GM18519 (cell line): ENCODE measurements around the gene BTBD7.

Experiments
- ATAC-seq: cut with Tn5 transposase; IDR thresholded peaks from one replicate; pipeline ENCODE4 v1.9.1; 2021; ENCODE audit warnings: mild to moderate bottlenecking, moderate library complexity; ENCODE audit not compliant: unreplicated experiment, low FRiP score

Gene BTBD7

DNA sequence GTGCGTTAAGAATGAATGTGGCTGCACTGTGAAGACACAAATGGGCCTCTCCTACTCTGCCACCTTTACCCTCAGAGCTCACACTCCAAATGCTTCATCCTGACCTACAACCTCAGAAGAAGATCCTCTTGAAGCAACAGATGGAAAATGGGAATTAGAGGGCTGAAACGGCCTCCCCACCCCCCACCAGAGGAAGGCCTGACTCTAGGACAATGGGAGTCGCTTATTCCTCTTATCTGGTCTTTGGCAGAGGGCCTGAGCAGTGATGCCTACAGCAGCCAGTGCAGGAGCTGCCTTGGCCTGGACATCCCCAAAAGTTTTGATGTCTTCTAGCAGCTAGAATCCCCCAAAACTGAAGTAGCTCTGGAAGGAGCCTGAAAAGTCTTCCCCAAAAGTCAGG lies 29.2 kb downstream of the BTBD7 start:
- ATAC-seq: no peak

DNA sequence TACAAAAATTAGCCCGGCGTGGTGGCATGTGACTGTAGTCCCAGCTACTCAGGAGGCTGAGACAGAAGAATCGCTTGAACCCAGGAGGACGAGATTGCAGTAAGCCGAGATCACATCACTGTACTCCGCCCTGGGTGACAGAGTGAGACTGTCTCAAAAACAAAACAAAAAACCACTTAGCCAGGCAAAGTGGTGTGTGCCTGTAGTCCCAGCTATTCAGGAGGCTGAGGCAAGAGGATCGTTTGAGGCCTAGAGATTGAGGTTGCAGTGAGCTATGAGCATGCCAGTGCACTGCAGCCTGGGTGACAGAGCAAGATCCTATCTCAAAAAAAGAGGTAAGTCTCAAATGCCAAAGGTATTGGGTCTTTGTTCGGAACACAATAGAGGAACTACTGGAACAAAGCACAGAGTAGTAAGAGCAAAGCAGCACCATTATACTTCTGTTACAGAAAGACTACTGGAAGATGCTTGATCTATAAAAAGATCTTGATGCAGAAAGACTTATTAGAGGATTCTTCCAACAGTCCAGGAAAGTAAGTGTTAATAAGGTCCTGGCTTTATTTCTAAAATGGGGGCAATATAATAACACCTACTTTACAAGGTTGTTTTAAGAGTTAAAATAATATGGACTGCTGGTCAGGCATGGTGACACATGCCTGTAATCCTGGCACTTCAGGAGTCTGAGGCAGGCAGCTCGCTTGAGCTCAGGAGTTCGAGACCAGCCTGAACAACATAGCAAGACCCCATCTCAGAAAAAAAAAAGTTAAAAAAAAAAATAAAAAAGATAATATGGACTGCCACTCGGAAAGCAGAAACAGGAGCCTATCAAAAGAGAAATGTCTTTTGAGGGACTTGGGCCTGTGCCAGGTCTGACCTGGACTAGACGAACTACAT lies 29.9 kb downstream of the BTBD7 start:
- ATAC-seq: no peak

DNA sequence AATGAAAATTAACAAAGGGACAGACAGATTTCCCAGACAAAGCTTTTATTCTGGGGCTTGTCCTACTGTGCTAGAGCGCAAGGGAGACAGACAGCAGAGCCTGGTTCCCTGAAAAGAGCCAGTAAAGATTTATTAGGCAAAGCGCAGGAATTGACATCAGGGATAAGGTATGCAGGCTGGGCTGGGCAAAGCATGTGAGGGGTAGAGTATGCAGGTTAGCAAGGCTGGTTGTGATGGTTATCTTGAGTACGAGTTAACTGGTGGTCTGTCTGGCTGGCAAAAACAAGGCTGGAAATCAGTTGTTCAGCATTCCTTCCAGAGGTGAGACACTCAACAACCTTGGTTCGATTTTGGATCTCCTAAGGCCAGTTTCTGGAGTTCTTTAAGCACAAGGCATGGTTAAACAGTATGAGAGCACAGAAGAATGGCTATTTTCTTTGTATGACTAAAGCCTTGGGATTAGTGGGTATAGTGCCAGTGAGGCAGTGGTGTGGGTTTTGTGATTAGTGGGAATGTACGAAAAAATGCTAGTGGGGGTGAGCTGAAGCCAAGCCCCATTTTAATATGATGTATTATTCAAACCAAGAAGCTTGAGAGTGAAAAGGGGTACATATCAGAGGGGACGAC lies 30.9 kb downstream of the BTBD7 start:
- no peak for ATAC-seq

DNA sequence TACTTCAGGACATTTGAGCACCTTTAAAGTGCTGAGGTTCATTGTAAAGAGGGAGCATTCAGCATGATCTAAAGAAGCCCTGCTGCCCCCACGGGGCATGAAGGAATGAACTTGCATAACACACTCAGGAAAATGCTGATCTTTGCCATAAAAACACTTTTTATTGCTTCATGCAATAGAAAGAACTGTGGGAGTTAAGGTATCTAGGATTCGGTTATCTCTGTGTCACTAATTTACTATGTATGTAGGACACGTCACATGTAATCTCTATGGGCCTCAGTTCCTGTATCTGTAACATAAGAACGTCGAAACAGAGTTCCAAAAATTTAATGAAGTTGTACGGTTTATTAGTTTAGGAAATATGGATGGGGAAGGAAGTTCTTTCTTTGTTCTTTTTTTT lies 33.0 kb downstream of the BTBD7 start:
- no peak for ATAC-seq

DNA sequence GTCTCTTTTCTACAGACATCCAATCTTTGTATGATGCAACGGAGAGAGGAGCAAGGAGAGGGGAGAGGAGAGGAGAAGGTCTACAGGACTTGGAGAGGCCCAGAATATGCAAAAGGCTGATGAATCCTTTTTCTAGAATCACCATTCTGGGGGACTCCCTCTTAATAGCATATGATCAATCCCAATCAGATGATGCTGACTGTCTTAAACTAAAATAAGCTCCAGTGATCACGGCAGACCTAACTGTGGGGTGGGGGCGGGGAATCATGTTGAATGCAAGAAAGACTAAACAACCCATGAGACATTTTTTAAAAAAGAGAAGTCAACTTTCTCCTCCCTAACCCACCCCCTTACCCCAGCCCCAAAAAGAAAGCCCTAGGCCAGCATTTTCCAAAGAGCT lies 33.4 kb downstream of the BTBD7 start:
- no peak for ATAC-seq

DNA sequence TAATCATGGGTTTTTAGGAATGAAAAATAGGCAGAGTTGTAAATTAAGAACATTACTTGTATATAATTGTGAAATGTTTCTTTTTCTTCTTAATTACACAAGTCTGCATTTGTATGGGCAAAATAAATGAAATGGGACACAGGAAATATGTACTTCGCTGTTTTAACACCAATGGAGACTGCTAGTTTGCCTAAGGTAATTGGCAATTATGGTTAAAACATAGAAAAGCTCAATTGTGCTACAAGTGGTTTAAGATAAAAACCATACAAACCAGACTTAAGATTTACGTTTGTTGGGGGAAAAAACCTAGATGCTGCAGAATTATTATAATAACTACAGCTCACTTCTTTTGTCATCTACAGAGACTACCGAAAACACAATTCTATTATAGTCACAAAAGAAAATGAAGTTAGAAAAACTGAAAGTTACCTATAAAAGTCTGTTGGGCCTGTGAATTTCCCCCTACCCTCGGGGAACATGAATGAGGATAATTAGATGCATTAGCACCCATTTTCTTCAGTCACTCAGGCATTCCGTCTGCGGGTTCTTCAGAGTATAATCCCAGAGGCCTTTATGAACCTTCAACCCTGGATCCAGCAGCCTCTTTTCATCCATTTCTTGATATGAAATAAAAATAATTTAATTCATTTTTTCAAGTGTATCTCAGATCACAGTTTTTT lies 37.2 kb downstream of the BTBD7 start:
- no peak for ATAC-seq

DNA sequence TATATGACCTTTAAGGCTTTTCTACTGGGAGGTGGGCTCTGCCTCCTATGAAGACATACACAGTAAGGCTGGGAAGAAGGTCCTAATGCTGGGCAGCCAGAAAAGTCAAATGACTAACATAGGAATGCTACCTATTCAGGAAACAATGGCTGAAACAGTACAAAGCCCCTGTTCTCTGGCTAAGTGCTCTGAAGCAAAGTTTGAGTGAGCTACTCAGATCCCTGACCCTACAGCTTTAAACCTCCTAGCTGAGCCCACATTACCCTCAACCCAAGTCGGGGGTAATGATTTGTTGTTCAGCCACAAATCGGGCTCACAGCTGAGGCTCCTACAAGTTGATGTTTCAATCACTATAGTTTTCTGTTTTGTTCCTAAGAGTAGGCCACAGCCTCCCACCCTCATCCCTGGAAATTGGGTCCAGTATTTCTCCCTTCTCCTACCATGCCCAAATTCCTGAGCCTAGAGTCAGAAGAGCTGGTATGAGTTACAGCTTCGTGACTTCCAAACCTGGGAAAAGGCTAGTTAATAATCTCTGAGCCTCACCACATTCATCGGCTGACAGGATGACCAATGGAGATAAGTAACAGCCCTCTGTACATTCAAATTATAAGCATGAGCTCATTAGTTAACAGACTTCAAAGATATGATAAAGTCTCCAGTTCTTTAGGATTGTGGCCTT lies 46.5 kb downstream of the BTBD7 start:
- ATAC-seq: no peak

DNA sequence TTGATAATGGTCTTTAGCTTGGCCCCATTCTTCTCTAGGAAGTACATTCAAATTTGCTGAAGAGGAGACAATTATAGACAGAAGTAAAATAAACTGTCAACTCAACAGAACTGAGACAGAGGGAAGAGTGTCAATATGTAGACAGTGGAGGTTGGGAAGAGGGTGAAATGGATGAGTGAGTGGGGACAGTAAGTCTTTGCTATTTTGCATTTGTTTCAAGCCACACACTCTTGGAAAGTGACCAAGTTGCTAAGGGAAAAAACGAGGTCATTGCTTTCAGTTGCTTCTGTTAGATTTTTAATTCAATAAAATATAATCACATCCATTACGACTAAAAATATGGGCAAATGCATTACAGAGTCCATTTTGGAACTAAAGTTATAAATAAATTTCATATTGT lies 47.8 kb downstream of the BTBD7 start:
- no peak for ATAC-seq

DNA sequence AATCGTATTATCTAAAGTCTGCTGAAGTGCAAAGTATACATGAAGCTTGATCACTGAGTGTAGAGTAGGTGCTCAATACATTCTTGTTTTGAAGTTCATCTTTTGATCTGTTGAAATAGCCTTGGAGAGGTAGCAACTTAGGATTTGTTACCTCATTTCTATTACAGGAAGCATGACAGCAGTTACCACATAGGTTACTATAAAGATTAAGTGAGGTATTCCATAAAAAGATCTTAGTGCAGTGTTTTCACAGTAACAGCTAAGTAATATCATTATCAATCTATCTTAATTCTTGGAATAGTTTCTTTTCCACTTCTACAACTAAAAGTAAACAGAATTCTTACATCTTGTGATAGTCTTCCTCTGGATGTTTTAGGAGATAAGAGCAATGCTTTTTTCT lies 50.9 kb downstream of the BTBD7 start:
- ATAC-seq: no peak

DNA sequence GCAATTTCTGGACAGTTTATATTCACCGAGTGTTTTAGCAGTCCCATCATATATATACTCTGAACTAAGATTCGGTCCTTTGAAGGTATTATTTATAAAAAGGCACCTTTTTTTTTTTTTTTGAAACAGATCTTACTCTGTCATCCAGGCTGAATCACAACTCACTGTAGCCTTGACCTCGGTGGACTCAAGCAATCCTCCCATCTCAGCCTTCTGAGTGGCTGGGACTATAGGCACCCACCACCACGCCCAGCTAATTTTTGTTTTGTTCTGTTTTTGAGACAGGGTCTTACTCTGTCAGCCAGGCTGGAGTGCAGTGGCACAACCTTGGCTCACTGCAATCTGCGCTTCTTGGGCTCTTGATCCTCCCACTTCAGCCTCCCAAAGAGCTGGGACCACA lies 52.1 kb downstream of the BTBD7 start:
- ATAC-seq: no peak

DNA sequence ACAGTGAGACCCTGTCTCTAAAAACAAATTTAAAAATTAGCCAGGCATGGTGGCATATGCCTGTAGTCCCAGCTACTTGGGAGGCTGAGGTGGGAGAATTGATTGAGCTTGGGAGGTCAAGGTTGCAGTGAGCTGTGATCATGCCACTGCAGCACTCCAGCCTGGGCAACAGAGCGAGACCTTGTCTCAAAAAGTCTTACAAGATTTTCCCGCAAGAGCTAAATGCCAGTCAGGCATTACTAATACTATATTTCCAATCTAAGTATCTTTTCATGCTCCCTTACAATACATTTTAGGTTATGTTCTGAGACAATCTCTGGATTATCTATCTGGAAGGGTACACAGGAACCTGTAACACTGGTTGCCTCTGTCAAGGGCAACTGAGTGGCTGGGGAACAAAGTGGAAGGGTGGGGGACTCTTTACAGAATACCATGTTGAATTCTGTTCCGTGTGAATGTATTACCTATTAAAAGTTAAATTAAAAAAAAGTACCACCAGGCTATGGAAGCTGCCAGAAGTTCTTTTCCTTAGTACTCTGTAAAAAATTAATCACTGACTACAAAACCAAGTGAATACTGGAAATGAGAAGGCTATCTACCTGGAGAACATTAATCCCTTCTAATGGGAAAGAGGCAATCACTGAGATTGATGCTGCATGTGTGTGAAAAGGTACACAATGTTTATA lies 56.7 kb downstream of the BTBD7 start:
- ATAC-seq: no peak

DNA sequence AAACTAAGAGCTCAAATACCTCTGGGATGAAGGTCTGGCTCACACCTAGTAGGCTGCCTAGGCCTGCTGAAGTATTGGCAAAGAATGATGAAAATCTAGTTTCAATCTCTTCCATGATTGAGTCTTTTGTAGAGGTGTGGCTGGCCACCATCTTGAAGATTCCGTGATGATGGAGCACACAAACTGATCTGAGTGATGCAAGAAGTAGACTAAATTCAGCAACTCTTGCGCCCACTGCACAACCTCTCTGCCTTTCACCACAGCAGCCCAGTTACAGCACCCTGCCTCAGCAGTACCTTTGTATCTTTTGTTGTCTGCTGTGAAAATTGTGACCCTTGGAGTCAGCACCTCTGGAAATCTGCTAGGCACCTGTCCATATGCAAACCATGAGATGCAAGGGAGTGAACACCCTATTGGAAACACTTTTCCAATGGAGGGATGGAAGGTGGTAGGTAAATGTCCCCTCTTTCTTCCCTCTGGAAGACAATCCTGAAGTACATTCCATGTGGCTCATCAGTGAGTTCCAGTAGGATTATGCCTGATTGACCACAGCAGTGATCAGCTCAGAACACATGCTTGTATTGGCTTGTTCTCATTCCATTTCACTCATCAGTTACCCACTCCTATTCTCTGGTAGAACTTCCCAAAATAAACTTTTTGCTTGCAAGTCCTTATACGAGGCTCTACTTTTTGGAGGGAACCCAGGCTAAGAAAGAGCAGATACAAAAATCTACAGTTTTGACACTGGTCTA lies 58.6 kb downstream of the BTBD7 start:
- no peak for ATAC-seq

DNA sequence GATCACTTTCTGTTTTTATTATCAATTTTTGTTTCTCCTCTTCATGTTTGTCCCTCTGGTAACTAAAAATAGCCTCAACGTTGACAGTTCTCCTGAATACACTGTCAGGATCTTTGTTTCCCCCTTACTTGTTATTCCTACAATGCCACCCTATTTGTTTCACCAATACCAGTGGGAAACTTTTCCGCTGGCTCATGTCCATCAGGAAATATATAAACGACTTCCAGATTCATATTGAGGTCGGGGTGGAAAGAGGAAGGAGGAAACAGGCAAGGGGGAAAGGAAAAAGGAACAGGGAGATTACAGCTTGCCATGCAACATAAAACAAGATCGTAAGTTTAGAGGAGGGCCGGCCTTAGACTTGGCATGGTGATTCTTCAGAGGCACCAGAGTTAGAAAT lies 61.7 kb downstream of the BTBD7 start:
- no peak for ATAC-seq

DNA sequence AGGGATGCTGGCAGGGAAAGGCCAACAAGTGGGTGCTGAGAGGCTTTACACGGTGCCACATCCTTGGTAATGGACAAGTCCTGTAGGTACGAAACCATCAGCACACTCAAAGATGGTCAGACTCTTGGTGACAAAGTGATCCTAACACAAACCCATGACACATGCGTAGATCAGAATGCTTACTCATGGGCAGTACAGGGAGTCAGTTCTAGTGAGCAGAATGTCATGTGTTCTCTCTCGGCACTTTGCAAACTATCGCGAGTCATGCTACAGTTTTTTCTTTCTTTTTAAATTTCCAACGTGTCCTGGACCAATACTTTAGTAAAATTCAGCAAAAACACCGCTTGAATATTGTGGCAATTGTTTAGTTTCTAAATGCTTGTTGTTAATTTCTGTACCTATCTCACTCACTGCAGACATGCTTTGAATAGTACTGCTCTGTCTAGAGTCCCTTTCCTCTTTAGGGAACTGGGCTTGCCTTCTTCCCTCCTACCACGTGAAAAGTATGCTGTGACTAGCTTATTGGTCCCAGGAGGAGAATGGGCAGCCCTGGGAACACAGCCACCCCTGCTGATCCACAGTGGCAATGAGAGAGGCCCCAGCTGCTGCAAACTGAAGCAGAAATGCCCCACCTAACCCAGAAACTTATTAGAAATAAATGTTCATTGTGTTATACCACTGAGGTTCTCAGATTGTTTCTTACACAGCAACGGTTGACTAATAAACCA lies 63.3 kb downstream of the BTBD7 start:
- no peak for ATAC-seq

DNA sequence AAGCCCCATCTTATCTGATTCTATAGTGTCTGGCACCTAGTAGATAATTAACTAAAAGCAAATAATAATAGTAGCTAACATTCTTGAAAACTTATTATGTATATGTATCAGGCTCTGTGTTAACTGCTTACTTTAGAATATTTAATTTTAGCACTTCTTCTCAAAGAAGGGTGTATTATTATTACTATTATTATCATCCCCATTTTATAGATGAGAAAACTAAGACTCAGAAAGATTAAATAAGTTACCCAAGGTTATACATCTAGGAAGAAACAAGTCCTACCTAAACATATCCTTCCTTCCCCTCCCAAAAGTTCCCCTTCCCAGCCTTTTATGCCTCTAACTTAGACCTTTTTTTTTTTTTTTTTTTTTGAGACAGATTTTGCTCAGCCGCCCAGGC lies 64.4 kb downstream of the BTBD7 start:
- no peak for ATAC-seq

DNA sequence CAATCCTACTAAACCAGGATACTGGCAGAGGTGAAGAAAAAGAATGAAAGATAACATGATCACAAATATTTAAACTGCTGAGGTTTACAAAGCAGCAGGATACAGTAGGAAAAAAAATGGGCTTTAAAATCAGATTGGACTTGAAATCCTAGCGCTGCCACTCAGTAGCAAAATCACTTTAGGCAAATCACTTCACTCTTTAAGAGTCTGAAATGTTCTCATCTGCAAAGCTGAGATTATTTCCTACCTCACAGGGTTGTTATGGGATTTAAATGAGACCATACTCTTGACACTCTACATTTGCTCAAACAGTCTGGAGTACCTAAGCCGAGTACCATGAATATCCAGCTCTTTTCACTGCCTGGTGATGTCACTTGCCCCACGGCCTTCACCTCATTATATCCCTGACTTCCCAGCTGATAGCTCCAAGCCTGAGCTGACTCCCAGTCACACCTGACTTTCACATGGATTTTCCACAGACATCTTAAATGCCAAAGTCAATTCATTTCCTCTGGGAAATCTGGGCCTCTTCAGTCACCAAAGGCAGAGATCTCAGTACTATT lies 65.6 kb downstream of the BTBD7 start:
- ATAC-seq: no peak

DNA sequence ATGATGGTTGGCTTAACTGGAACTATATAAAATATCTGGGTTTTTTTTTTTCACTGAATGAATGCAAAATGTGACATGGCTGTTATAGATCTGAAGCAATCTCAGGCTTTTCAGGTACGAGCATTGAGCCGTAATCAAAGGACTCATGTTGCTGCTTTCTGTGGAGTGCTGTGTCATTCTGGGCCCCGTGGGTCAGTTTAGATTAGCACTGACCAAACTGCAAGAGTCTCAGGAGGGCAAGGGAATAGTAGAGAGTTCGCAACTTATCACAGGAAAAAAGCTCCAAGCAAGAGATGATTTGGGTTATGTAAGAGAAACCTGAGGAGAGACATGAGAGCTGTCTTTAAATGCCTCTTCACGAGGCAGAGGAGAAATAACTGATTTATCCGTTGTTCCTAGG lies 66.7 kb downstream of the BTBD7 start:
- no peak for ATAC-seq

DNA sequence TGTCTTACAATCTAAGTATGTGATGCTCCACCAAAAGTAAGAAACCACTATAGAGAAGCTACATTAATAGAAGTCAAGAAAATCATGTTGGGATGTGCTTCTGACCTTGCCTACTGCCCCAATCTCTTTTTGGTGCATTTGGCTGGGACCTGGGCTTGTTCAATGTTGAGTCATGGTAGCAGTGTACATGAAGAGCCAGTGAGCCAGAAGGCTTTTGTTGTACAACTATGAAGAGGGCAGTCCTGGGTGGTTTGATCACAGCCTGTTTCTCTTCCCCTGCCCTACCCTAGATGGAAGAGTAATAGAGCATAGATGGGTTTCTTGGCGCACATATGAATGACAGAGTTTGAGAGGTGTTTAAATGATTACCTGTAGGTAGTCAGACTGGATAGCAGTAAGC lies 69.4 kb downstream of the BTBD7 start:
- ATAC-seq: no peak

DNA sequence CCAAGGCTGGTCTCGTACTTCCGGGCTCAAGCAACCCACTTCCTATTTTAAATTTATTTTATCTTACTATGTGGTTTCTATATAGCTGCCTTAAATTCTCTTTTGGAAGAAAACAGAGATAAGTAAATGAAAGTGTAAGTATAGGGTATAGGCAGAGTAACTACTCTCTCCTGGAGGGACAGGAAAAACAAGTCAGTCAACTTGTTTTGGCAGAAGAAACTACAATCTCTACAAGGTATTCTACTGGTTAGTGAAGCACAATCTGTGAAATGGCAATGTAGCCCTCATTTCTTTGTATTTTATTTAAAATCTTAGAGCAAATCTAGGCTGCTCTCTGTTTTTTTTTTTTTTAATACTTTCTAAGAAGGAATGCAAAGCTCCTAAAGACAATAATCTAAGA lies 70.4 kb downstream of the BTBD7 start:
- no peak for ATAC-seq
